HG02610 (cell line): ENCODE measurements around the gene TMEM266.
"Not testable (repeated sequence)": the region's sequence is repeated elsewhere in the genome, so short reads cannot be mapped to it uniquely, and the experiment has no call there.

Experiments used
- ATAC-seq: cut with Tn5 transposase; IDR thresholded peaks from one replicate; pipeline ENCODE4 v1.9.1; 2021; ENCODE audit warnings: mild to moderate bottlenecking, moderate library complexity; ENCODE audit not compliant: unreplicated experiment

The TMEM266 gene

GRCh38 chr15:76059320-76060117 lies at the start of gene TMEM266:
TMEM266 (plus strand) TSS chr15:76059985; CDS start chr15:76134264, 74,279 bp downstream.
- no peak for ATAC-seq

DNA sequence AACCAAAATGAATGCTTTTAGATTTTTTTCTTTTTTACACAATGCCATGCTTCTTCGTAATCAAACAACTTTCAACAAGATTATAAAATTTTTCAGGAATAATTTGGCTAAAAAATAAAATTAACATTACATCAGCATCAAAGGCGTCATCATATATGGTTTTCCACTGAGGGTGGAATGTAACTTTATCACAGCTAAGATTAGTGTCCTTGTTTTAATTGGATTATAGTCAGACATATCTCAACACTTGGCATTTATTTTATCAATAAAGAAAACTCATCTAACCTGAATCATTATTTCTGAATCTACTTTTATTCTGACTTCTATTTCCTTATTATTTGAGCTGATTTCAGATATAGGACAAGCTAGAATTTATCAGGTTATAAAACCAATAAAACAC lies 49.2 kb upstream of the TMEM266 start:
- no peak for ATAC-seq

DNA sequence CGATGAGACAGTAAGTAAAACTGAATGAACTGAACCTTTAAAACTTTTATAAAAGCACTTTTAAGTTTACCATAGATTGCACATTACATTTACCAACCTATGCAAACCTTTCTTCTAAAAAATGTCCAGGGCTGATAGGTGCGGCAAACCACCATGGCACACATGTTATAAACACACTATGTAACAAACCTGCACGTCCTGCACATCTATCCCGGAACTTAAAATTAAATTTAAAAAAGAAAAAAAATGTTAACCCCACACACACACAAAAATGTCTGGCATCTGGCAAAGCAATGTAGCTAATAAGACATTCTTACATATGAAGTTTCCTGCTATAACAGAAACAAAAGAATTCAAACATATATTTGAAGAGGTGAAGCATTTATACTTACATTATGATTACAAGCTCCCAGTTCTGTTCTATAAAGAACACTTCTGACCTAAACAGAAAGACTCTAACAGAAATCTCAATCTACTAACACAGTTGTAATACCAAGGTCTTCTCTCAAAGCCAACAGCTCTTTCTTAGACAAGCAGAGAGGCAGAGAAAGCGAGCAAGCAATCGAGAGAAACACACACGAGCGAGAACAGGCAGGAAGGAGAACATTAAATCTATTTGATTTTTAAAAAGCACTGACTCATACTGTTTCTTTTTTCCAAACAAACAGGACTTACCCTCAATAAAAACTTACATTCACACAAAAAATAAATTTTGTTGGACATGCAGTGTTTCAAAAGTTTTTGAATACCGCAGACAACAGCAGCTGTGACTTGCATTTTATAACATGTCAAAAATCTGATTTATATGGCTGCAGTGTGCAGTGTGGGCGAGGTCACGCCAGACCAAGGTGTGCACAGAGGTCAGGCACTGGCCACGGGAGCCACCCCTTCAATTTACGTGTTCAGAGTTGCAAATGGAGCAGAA lies 47.9 kb upstream of the TMEM266 start, which contains the start of gene NRG4:
Gene NRG4 (minus strand): TSS at position 798 of the 925 bp plus-strand sequence. CDS start 1,194 bp downstream, outside the sequence.
- ATAC-seq, result no peak

GRCh38 chr15:76013470-76013869 lies 46.3 kb upstream of the TMEM266 start:
- not testable (repeated sequence) for ATAC-seq

DNA sequence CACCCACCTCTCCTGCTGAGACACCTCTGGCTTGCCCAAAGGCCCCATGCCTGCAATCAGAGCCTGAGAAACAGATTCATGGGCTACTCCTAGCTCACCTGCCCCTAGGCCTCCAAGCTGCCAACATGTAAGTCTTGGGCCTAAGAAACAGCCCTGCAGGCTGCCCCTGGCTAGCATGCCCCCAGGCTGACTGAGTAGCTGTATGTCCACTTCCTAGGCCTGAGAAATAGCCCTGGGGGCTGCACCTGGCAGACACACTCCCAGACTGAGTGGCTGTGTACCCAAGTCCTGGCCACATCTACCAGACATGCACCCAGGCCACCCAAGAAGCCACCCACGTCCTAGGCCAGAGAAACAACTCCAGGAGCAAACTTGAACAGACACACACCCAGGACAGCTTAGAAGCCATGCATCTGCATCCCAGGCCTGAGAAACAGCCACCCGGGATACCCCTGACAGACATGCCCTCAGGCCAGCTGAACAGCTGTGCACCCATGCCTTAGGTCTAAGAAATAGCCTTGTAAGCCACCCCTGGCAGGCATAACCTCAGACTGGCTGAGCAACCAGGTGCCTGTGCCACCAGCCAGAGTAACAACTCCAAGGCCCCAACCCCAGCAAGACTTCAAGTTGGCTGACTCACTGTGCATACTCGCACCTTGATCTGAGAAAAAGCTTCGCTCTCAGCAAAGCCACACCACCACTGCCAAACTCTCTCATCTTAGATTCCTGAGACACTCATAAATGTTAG lies 35.6 kb upstream of the TMEM266 start:
- no peak for ATAC-seq

DNA sequence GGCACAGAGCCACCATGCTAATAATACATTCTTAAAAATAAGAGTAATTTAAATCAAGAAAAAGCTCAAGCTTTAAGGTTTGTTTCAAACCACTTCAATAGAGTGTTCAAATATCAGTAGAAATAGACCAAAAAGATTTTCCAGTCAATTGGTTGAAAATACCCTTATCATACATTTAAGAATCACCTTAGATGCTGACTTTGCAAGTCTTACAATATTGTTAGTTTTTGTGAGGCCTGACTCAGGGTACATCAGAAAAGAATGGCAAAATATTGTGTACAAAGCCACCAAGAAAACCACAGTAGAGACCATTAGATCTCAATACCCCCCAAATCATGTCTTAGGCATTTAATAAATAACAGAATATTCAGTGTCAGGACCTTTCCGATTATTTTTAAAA lies 27.7 kb upstream of the TMEM266 start:
- no peak for ATAC-seq

- ATAC-seq, result no peak
Measured at GRCh38 chr15:76033438-76033837, 26.3 kb upstream of the TMEM266 start.

DNA sequence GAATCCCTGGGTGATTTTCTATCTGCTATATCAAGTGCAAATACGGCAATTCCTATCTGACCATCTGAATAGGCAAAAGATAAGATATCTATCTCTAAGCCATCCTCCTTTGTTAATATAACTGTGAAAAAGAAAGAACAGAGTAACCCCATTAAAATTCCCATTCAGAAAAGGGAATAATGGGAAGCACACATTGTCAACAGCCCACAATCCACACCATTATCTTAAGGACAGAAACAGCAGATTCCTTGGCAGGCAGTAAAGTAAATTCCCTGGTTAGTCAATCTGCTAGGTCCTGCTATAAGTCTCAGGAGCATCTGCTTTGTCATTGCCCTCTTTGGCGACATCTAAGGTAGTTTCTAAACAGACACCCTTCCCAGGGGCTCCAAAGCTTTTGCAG lies 25.7 kb upstream of the TMEM266 start:
- no peak for ATAC-seq

DNA sequence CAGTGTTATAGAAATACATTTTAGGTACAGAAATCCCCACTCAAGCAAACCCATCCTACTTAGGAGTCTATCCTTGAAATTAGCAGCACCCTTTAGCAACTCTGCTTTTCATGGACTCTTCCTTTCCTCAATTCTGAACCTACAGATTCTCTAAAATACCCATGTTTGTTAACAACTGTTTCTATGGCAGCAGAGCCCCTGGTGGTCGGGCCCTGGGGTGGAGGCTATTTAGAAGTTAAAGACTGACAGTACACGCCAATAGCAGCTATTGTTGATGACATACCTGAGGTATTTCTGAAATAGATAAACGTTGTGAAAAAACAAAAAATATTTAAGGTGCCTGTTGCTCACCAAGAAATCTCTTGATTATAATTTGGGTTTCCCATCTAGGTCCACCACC lies 24.2 kb upstream of the TMEM266 start:
- ATAC-seq, result no peak

DNA sequence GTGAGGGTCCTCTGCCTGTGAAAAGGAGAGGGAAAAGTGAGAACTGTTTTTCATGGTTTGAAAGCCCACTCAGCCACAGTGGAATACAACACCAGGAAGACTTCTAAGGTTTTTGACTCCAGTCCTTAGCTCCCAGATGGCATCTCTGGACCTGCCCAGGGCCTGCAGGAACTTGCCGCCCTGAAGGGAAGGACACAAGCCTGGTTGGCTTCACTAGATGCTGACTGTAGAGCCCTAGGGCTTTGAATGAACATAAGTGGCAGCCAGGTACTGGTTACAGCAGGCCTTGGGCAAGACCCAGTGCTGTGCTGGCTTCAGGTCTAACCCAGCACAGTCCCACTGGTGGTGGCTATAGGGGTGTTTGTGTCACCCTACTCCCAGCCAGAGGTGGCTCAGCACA lies 21.3 kb upstream of the TMEM266 start:
- ATAC-seq, result no peak

DNA sequence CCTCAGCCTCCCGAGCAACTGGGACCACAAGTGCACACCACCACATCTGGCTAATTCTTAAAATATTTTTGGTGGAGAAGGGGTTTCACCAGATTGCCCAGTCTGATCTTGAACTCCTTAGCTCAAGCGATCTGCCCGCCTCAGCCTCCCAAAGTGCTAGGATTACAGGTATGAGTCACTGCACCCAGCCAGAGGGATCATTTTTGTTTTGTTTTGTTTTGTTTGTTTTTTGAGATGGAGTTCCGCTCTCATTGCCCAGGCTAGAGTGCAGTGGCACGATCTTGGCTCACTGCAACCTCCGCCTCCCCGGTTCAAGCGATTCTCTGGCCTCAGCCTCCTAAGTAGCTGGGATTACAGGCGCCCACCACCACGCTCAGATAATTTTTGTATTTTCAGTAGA lies 5.6 kb upstream of the TMEM266 start:
- ATAC-seq, result not testable (repeated sequence)

DNA sequence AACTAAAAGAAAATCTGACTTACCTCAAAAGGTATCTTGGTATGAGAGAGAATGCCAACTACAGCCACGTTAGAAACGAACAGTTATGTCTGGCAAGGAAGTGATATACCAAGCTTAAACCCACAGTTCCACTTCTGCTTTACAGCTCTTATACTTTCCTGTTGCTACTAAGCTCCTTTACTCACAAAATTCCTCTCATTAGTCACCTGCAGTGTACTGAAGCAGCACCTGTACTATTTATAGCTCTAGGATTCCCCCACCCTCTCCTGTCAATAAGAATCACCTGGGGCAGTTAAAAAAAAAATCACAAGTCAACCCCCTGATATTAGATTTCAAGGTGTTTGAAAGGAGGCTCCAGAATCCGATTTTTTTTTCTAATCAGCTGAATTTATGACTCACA lies 2.9 kb upstream of the TMEM266 start:
- ATAC-seq, result peak; percentile 66

DNA sequence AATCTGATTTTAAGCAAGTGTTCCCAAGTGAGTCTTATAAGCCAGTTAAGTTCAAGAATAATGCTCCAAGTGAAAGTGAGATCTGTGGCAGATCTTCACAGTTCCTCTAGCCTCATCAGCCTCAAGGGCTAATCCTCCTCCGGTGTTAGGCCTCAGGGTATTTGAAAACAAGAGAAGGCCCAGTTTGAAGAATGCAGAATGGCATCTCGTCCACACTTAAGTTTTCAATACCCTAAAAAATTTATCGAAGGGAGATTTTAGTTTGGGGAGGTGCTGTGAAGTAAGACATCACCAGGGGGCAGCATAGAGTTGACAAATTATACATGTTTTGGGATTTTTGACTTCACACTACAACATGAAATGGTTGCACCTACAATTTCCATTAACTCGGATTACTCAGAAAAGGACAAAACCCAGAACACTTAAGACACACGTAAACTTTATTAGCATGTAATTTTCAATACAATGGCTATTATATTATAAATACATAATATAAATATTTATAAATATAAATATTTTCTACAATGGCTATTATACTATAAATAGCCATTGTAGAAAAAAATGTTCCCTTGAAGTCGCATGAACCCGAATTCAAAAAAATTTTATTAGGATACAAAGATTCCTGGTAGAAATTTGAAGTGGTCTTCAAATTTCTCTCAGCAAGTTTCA lies 2.3 kb upstream of the TMEM266 start:
- peak; percentile 18 for ATAC-seq

GRCh38 chr15:76058714-76059319 lies 968 bp upstream of the TMEM266 start:
- ATAC-seq, result no peak

DNA sequence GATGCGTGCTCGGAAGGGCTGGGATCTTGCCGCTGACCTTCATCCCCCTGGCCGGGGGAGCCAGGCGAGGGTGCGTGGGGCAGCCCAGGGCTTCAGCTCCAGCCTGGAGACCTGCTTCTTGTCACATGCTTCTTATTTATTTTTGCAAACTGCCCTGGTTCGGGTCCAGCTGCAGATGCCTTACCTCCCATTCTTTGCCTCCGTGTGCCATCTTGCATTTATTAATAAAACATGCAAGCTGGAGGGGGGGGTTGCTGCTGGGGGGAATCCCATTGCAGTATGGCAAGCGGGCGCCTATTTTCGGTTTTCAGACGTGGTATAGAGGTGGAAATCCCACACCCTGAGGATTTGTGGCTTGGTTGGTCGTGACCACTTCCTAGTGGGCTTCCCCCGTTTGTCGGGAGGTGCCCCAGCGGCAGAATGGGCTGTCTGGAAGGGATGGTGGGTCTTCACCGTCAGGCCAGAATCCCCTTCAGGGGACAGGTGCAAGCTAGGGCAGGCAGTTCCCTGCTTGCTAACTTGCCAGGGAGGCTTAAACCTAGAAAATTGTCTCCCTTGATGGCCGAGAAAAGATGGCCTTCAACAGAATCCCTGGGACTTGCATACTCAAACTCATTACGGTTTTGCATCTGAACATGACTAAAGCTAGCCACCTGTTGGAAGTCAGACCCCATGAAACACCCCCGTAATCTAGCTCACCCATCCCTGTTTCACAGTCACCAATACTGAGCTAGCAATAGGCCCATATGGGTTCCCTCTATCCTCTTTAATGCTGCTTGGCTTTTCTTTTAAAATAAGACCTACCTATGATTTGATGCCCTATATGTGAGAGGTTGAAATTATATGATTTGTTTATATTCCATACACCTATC lies 569 bp downstream of the TMEM266 start:
- ATAC-seq, result no peak

DNA sequence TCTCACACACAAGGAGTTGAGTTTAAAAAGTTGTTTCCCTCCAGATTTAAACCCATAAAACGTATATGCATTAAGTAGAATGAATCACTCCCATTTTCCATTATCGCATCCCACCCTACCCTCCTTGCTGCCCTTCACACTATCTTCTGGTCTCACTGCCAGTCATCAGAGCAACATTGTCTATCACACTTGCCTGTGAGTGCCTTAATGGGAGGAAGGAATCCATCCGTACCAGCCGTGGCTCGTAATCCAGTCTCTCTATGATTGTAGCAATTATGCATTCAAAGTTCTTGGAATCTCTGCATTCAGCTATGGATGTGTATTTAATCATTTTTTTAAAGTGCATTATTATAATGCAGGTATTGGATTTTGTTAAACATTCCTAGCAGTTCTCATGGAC lies 1.9 kb downstream of the TMEM266 start:
- ATAC-seq, result no peak

DNA sequence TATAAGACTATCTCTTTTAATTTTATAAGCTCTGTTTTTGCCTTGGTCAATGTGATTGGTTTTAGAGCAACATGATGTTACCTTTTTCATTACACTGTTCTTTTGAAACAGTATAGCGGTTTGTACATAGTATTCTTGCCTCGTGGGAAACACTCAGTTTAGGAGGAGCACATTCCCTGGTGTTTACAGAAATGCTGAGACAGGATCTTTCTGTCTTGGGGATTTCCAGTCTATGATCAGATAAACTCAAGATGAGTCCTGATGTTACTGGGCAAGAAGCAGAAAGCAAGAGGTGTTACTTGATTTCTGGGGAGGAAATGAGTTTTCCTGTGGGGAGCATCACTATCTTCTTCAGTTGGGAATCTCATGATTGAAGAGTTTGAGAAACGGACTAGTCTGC lies 2.5 kb downstream of the TMEM266 start:
- ATAC-seq, result no peak

GRCh38 chr15:76064375-76064774 lies 4.6 kb downstream of the TMEM266 start:
- no peak for ATAC-seq

DNA sequence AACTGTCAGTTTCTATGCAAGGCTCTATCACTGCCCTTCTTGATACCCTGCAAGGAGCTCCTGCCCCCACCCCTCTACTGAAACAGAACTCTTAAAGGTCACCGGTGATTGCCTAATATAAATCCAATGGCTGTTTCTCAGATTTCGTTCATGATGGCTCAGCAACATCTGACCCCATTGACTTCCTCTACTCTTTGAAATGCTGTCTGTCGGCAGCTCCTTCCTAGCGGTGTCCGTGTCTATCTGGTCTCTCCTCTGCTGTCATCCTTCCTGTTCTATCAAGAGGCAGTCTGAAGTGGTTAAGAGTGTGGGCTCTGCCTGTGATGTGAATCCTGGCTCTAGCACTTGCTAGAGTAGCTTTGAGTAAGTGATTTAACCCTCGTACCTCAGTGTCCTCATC lies 5.5 kb downstream of the TMEM266 start:
- no peak for ATAC-seq
